ENCODE data around the gene GNAO1.

The GNAO1 gene

DNA sequence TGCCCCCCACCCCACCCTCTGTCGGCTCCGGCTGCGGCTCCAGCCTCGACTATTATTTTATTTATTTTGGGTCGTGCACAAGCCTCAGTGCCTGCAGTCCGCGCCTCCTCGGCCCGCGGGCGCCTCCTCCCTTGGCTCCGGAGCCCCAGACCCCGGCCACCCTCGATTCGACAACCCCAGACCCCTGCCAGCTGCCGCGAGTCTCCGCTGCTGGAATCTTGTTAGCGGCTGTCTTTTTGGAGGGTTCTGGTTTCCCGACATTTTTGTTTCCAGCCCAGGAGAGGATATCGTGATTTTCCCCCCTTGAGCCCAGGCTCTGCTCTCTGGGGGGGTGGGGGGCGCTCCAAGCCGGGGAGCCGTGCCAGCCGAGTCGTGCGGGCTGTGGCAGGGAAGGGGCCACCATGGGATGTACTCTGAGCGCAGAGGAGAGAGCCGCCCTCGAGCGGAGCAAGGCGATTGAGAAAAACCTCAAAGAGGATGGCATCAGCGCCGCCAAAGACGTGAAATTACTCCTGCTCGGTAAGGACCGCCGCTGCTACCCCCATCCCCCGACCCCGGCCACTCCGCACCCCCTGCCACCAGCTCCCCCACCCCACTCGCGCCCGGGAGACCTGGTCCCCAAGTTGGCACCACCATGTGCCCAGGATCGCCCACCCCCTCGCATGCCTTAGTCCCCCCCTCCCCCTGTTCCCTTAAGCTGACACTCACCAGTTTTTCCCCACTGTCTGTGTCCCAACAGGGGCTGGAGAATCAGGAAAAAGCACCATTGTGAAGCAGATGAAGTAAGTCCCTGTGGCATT is 746 bp downstream of the GNAO1 start:
- TF ChIP-seq, protein P1, sequence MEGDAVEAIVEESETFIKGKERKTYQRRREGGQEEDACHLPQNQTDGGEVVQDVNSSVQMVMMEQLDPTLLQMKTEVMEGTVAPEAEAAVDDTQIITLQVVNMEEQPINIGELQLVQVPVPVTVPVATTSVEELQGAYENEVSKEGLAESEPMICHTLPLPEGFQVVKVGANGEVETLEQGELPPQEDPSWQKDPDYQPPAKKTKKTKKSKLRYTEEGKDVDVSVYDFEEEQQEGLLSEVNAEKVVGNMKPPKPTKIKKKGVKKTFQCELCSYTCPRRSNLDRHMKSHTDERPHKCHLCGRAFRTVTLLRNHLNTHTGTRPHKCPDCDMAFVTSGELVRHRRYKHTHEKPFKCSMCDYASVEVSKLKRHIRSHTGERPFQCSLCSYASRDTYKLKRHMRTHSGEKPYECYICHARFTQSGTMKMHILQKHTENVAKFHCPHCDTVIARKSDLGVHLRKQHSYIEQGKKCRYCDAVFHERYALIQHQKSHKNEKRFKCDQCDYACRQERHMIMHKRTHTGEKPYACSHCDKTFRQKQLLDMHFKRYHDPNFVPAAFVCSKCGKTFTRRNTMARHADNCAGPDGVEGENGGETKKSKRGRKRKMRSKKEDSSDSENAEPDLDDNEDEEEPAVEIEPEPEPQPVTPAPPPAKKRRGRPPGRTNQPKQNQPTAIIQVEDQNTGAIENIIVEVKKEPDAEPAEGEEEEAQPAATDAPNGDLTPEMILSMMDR (conservative IDR thresholded peaks at IDR 0.05; ENCODE audit: control insufficient read depth, insufficient read depth, low read depth, low read length) = no peak
- H3K4me3 ChIP-seq (ENCODE audit: control insufficient read depth, low read depth, low read length) = no peak overlapping the region
- no peak for DNase-seq (ENCODE audit: low read depth)

DNA sequence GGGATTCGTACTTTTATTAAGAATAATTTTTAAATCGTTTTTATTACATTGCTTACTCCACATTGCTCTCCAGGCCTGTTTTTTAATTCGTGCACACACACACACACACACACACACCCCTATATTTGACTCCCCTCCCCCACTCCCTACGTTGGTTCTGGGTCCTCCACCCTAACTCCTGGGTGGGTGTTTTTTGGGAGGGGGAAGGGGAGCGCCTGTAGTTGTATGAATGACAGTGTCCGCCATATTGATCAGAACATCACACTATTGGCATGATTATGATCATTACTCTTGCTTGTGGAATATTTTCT is 1.3 kb downstream of the GNAO1 start:
- no peak for DNase-seq (ENCODE audit: low read depth)
- TF ChIP-seq, protein P1 (conservative IDR thresholded peaks at IDR 0.05; ENCODE audit: control insufficient read depth, insufficient read depth, low read depth, low read length) = no peak
- H3K4me3 ChIP-seq (ENCODE audit: control insufficient read depth, low read depth, low read length) = no peak overlapping the region

DNA sequence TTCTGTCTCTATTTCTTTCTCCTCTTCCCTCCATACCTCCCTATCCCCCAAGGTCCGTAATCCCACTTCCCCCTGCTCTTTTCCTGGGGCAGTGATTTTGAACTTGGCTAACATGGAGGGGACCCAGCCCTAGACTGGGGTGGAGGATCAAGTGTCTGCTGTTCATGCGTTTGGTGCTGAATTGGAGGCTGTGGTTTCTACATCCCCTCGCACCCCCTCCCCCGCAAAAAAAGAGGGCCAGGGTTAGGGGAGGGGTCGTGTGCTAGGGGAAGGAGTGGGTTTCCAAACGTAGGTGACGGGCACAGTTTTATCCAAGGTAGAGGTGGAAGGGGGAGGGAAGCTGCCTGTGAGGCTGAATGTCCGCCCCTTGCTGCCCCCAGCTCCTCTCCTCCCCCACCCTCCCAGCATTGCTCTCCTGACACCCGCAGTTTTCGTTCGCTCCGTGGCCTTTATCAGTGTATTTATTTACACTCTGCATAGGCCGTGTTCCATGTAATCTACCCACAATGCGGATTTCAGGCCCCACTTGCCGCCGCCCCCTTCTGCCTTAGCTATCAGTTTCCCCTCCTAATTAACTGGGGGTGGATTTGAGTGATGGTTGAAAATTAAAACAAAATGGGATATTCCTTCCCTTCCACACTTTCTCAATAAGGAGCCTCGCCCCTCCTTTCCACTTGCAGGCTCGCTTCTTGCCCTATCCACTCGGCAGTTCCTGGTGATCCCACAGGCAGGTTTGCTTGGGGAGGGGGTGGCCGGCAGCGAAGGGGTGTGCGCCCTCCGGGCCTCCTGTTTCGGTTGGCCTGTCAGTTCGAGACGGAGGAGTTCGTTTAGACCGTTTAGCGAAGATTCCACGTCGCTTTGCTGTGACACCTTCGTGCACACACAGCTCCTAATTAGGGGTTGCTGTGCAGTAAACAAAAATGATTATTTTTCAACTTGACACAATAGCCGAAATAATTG is 2.0 kb downstream of the GNAO1 start:
- no peak overlapping the region for H3K4me3 ChIP-seq (ENCODE audit: control insufficient read depth, low read depth, low read length)
- no peak for DNase-seq (ENCODE audit: low read depth)
- TF ChIP-seq, protein P1 (conservative IDR thresholded peaks at IDR 0.05; ENCODE audit: control insufficient read depth, insufficient read depth, low read depth, low read length) = no peak

DNA sequence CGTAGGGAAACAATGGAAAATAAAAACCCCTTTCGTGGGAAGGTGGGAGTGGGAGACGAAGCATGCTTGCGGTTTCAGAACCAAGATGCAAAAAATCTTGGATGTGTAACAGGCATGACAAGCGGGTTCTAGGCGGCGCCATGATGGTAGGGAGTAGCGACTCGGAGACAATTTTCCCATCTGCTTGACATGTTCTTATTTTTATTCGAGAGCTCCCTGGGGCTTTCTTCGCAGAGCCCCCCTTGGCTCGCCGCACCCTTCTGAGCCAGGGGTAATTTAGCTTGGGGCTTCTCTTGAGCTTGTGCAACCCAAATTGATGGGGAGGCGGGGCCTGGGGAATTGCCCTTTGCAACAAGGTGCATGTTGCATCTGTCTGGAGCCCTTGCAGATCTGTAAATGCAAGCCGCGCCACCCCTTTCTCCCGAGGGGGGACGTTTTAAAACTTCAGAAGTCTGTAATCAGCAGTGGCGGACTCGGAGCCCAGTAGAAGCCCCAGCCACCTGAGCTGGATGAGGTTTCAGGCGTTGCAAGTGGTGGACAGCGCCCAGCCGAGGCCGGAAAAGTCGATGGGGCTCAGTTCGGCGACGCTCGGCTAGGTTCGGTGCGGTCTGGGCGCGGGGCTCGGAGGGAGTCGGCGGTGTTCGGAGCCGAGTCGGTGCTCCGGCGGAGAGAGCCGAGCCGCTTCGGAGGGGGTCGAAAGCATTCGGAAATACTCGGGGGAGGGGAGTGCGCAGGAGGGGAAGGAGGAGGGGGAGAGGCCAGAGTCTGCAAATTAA is 2.9 kb downstream of the GNAO1 start:
- DNase-seq (ENCODE audit: low read depth) = peak; percentile 39
- no peak overlapping the region for H3K4me3 ChIP-seq (ENCODE audit: control insufficient read depth, low read depth, low read length)
- TF ChIP-seq, protein P1 (conservative IDR thresholded peaks at IDR 0.05; ENCODE audit: control insufficient read depth, insufficient read depth, low read depth, low read length) = no peak

DNA sequence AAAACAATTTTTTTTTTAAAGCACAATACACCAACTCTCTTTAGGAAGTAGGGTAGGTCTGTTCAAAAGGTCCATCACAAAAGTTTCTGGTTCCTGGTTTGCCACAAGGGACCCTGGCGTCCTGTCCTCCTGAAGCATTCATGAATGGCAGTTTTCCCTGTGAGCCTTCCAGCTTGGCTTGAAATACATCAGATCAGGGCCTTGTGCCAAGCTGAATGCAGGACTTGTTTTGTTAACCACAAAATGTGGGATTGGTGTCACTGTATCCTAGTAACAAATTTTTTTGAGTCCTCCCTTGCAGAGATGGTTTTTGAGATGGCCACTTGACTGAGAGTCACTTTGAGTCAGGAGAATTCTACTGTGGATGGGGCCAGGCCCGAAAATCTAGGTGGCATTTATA is 3.9 kb downstream of the GNAO1 start:
- TF ChIP-seq, protein P1 (conservative IDR thresholded peaks at IDR 0.05; ENCODE audit: control insufficient read depth, insufficient read depth, low read depth, low read length) = no peak
- no peak overlapping the region for H3K4me3 ChIP-seq (ENCODE audit: control insufficient read depth, low read depth, low read length)
- no peak for DNase-seq (ENCODE audit: low read depth)

DNA sequence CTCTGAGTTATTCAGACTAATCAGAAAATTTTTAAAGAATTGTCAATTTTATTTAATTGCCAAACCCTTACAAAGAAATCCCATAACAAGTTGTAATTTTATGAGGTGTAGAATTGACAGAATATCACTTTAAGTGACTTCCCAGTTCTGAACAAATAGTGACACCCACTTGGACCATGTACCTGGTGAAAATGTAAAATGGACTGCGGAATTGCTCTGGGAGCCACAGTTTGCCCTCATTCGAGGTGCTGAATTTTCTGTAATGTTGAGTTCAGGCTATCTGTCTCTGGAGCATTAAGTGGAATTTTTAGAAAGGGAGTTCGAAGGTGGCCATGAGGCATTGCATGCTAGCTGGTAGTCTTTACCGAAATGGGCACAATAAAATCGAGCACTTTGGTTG is 5.1 kb downstream of the GNAO1 start:
- TF ChIP-seq, protein P1 (conservative IDR thresholded peaks at IDR 0.05; ENCODE audit: control insufficient read depth, insufficient read depth, low read depth, low read length) = no peak
- H3K4me3 ChIP-seq (ENCODE audit: control insufficient read depth, low read depth, low read length) = no peak overlapping the region
- no peak for DNase-seq (ENCODE audit: low read depth)

Measured in fibroblast of mammary gland (primary cell).